NCI-H82 treated with DMSO at 0.1 percent for 48 hours (cell line): Measurements from ENCODE around the gene ANKRD55.
"Not testable (repeated sequence)": the region's sequence is repeated elsewhere in the genome, so short reads cannot be mapped to it uniquely, and the experiment has no call there.

Experiments used
- DNase-seq: peaks from one replicate; lab custom pipeline; 2025; ENCODE audit not compliant: unreplicated experiment; lab: John Stamatoyannopoulos, UW

The ANKRD55 gene

DNA sequence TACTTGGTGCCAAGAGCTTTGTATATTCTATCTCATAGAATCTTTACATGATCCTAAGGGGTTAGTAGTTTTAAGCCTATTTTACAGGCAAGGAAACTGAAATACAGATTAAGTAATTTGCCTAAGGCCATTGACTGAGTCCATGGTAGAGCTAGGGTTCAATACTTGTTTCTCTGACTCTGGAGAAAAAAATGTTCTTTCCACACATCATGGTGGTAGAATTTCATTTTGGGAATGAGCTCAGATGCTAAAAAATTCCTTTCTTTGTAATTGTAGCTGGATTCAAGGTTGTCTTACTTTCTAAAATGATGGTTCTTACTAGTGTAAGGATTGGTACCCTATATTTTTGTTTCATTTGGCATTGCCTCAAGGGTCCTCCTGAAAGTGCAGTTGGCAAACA is 86.0 kb downstream of the ANKRD55 start:
- no peak for DNase-seq

- DNase-seq: no peak
Measured at GRCh38 chr5:56146674-56147073, 86.5 kb downstream of the ANKRD55 start.

DNA sequence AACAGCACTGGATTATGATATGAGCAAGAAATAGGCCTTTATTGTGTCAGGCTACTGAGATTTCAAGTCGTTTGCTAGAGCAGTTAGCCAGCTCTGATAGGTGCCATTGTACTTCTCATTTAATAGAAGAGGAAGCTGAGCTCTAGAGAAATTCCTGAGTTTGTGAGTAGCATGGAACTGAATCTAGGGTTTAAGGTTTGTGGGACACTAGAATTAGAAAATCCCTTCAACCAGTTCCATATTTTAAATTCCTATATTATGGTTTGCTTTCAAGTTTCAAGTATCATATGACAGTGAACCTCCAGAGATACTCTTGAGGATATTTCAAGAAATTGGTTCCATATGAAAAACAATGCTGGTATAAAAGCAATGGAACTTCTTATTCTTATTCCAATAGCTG is 87.6 kb downstream of the ANKRD55 start:
- DNase-seq: no peak

DNA sequence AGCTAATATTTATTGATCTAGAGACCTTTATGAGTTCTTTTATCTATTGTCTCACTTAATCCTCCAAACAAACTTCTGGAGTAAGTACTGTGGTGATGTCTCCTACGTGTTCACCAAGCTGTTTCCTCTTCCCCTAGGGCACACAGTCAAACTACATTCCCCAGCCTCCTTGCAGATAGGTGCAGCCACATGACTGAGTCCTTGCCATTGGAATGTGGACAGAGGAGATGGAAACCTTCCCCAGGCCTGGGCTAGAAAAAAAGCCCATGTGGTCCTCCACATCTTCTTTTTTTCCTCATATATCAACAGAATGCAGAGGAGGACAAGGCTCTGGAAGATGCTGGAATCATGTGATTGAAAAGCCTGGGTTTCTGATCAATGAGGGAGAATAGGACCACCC is 88.0 kb downstream of the ANKRD55 start:
- no peak for DNase-seq

GRCh38 chr5:56144211-56144610 is 88.9 kb downstream of the ANKRD55 start:
- no peak for DNase-seq

DNA sequence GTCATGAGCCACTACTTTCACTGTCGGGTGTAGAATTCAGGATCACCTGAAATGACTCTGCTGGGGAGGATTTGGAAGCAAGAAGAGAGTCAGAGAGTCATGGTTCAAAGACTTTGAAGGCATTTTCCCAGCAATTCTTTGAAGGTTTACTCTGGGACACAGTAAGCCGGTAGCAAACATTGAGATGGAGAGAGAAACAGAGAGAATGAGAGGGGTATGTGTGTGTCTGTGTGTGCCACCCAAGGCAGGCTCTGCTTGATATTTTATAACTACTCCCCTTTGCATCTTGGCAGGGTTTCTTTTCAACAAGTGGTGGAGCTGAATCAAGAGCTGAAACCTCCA is 89.8 kb downstream of the ANKRD55 start:
- DNase-seq: no peak

GRCh38 chr5:56142614-56143372 is 90.3 kb downstream of the ANKRD55 start:
- no peak for DNase-seq

- no peak for DNase-seq
Measured at GRCh38 chr5:56142233-56142613, 90.9 kb downstream of the ANKRD55 start.

DNA sequence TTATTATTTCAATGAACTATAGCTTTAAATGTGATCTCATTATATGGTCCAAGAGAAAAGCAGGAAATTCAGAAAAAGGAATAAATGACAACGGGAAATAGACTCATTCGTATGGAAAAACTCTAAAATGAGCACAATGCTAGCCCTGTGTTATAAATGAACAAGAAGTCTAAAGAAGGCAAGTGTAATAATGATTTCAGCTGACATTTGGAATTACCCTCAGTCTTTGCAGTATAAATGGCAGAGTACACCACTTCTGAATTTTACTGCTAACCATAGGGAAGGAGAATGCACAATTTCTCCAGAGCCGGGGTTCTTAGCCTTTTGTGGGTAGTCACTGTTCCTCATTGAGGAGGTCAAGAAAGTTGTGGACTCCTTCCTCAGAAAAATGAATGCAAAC is 93.1 kb downstream of the ANKRD55 start:
- DNase-seq: no peak

DNA sequence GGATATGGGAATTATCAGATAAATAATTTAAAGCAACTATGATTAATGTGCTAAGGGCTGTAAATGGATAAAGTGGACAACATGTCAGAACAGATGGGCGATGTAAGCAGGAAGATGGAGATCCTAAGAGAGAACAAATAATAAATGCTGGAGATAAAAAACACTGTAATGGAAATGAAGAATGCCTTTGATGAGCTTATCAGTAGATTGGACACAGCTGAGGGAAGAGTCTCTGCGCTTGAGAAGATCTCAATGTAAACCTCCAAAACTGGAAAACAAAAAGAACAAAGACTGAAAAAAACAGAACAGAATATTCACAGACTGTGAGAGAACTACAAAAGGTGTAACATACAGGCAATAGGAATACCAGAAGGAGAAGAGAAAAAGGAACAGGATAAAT is 102.5 kb downstream of the ANKRD55 start:
- no peak for DNase-seq

DNA sequence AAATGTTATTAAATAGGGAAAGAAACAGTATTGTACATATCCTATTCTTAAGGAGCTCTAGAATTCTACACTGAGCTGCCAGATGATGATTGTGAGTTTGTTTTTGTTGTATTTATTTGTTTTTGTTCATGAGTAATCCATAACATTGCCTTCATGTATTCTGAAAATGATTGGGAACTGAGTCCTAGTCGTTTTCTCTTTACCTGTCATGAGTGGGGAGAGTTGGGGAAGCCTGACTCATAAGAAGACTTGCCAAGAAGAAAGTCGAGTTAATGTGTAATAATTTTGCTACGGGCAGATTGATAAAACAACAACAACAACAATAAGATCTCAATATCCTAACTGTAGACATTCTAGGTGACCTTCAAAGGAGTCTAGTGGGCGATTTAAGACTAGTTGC is 103.8 kb downstream of the ANKRD55 start:
- DNase-seq: no peak

DNA sequence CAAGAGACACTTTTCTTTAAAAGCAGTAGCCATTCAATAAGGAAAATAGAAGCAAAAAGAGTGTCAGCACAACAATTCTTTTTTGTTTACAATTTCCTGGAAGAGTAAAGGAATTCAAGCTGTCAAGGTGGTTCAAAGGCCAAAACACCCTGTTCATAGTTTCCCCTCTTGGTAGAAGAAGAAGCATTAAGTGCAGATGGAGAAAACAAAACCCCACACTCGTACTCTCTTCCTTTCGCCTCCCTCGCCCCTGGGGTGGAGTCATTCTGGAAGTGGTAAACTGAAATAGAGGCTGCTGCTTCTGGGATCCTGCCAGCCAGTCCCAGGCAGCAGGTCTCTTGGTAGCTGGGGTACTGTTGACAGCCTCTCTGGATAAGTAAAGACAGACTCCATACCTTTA is 105.0 kb downstream of the ANKRD55 start:
- DNase-seq: no peak

DNA sequence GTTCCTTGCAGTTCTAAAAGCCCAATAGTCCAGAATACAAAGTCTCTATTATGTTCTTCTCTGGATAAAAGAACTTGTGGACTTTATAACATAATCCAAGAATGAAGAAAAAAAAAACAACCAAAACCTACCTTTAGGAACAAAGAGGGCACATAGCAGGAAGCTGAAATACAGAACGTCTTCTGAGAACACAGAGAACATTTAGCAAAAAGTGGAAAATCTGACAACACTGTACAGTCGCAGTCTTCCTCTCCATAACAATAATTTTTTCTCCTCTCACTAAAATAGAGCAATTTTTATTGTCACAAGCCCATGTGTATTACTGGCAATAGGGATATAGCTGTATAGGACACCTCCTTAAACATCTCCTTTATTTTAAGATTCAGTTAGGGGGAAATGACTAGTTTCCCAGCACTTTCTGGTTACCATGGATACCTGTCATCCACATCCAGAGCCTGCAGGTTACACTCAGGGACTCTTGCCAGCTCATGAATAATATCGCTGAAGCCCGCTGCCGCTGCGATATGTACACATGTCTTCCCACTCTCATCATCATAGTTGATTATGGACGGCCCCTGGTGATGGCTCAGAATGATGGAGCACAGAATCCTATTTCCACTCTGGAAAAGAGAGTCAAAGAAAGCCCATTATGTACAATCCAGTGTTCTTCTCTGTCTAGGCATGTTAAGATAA is 106.5 kb downstream of the ANKRD55 start:
- no peak for DNase-seq

DNA sequence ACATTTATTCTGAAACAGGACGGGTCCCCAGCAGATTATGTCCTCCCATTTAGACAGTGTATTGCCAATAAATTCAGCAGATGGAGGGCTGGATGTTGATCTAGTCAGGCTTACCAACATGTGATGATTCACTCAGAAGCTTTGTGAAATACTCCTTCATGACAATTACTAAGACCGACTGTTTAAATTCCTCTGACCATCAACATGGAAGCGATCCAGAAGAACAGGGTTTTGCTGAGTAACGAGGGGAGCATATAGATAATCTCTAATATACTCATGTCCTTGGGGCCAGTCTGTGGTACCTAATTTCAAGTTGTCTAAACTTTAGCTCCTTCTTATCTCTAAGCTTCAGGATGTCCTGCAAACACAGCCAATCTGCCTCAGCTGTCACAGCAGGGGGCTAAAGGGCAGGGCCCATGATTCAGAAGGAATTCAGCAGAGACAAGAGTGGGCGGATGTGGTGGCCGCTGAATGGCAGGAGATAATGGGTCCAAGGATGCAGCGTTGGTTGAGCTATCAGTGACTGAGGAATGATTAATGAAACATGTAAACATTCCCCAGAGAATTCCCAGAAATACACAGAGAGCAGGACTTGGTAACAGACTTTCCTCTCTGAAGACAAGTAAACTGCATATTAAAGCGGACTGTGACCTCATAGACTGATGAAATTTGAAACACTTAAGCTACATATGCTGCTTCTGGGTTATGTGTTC is 109.4 kb downstream of the ANKRD55 start:
- no peak for DNase-seq

DNA sequence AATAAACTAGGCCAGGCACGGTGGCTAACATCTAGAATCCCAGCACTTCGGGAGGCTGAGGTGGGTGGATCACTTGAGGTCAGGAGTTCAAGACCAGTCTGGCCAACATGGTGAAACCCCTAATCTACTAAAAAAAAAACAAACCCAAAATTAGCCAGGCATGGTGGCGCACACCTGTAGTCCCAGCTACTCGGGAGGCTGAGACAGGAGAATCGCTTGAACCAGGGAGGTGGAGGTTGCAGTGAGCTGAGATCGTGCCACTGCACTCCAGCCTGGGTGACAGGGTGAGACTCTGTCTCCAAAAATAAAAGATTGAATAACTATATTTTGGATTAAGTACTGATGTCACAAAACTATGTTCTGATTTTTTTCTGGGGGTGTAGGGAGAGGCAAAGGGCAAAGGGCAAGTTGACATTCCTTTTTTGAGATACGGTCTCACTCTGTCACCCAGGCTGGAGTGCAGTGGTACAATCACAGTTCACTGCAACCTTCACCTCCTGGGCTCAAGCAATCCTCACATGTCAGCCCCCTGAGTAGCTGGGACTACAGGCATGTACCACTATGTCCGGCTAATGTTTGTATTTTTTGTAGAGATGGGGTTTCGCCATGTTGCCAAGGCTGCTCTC is 110.7 kb downstream of the ANKRD55 start:
- not testable (repeated sequence) for DNase-seq

- no peak for DNase-seq
Measured at GRCh38 chr5:56119050-56119449, 114.1 kb downstream of the ANKRD55 start.

DNA sequence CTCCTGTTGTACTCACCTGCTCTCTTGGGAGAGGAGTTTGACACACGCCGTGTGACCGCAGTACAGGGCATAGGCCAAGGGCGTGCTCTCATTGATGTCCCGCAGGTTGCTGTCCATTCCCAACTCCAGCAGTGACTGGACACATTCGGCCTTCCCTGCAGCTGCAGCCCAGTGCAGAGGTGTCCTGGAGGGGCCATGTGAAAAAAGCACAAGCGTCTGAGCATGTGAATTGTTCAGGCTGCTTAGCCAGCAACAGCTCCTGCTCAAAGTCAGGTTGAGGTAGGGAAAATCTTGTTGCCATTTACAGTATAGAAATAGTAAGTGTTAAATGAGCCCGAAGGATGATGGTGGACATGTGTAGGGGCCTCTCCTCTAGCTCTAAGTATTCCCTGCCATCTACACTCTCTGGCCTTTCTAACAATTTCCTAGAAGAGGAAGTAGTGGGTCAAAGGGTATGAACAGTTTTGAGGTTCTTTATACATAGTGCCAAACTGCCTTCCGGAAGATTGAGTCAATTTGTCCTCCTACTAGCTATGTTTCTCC is 116.5 kb downstream of the ANKRD55 start:
- no peak for DNase-seq

- no peak for DNase-seq
Measured at GRCh38 chr5:56115589-56115988, 117.5 kb downstream of the ANKRD55 start.

GRCh38 chr5:56112526-56113121 is 120.5 kb downstream of the ANKRD55 start:
- no peak for DNase-seq

DNA sequence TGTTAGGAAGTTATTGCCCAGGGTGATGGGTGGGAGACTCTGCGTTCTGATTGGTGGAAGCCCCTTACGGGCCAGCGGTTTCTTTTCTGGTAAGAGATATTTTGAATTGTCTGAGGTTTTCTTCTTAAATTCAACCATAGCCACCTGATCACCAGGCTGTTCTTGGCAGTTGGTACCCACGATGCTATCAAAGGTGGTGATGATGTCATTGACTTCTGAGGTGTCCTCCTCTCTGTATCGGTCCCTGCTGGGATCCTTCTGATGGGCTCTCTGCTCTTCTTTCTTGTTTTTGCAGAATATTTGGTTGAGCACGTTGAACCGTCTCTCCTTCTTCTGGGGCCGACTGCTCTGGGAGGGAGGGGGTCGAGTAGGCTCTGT is 121.7 kb downstream of the ANKRD55 start:
- DNase-seq: no peak
